Upper lobe of right lung (tissue), 1 donor: ENCODE data around the gene FCHSD2. TPM values are rescaled to one million over a fixed set of nuclear protein-coding genes. Genes with fewer than 3 reads are reported as not detected.
"Not testable (repeated sequence)": the region's sequence is repeated elsewhere in the genome, so short reads cannot be mapped to it uniquely, and the experiment has no call there.

Source experiments
- ATAC-seq: fragments of 200-7000 bp; cut with Tn5 transposase; one replicate; pipeline ENCODE4 v1.9.1; 2020; ENCODE audit warnings: mild to moderate bottlenecking, moderate library complexity
- DNase-seq: peaks from one replicate; pipeline ENCODE4 v3.0.0-alpha.2; 2020
- H3K27ac ChIP-seq: fragments of 200-600 bp; one replicate; pipeline ENCODE4 v1.8.0; 2022
- H3K27me3 ChIP-seq: fragments of 200-600 bp; one replicate; pipeline ENCODE4 v1.8.0; 2022; ENCODE audit warnings: mild to moderate bottlenecking
- H3K36me3 ChIP-seq: fragments of 200-600 bp; one replicate; pipeline ENCODE4 v1.8.0; 2022
- H3K4me1 ChIP-seq: fragments of 200-600 bp; one replicate; pipeline ENCODE4 v1.8.0; 2022
- H3K4me3 ChIP-seq: fragments of 200-600 bp; one replicate; pipeline ENCODE4 v1.8.0; 2022; ENCODE audit warnings: mild to moderate bottlenecking
- H3K9me3 ChIP-seq: fragments of 200-600 bp; one replicate; pipeline ENCODE4 v1.8.0; 2022
- CTCF ChIP-seq: fragments of 200-600 bp; IDR thresholded peaks from one replicate; pipeline ENCODE4 v1.8.0; 2022; ENCODE audit warnings: antibody characterized with exemption
- intact Hi-C: fragments of 100-400 bp; cut with DNase I; formaldehyde crosslinking; loops from one replicate; pipeline ENCODE4 v1.11.0; 2022
- total RNA-seq: library from RNA; stranded (reverse); fragmentation: NEBNext Ultra II Directional; extraction: Animal tissue kit (Norgen Biotek cat#: 25700); gene quantifications from one replicate; pipeline ENCODE4 v1.2.1, GENCODE V29; 2021
- donor health status: DM: no; HTN: yes; CAD: no; lungs with severe emphysema.

The FCHSD2 gene
- total RNA-seq, 1 donor from 2014 or later, result 71.2 TPM

- no peak for DNase-seq
- intact Hi-C loops, result no loop called here
- peaks cover 11% of the 10 kb centered on the region for H3K36me3 ChIP-seq
- H3K4me1 ChIP-seq, result peaks cover 47% of the 10 kb centered on the region
- H3K27me3 ChIP-seq, result no peaks in the 10 kb centered on the region
- H3K9me3 ChIP-seq, result no peaks in the 10 kb centered on the region
- ATAC-seq, result no peak
- peak overlapping the region; percentile 96 for H3K27ac ChIP-seq
- no peak for TF ChIP-seq CTCF
- peak overlapping the region; percentile 98 for H3K4me3 ChIP-seq
Measured at GRCh38 chr11:73140213-73141030, 1.7 kb downstream of the FCHSD2 start.

GRCh38 chr11:73139476-73140198 is 2.5 kb downstream of the FCHSD2 start:
- ATAC-seq (no peak), DNase-seq (no peak)
- peak overlapping the region; percentile 96 for H3K27ac ChIP-seq
- peak overlapping the region; percentile 98 for H3K4me3 ChIP-seq
- H3K27me3 ChIP-seq, result no peaks in the 10 kb centered on the region
- peaks cover 16% of the 10 kb centered on the region for H3K36me3 ChIP-seq
- TF ChIP-seq CTCF, result no peak
- no peaks in the 10 kb centered on the region for H3K9me3 ChIP-seq
- intact Hi-C loops, result no loop called here
- peaks cover 53% of the 10 kb centered on the region for H3K4me1 ChIP-seq

- intact Hi-C loops, result no loop called here
- Histone ChIP-seq H3K4me3 (no peak overlapping the region), H3K9me3 (no peaks in the 10 kb centered on the region), H3K36me3 (peaks cover 28% of the 10 kb centered on the region), H3K4me1 (peaks cover 40% of the 10 kb centered on the region), H3K27ac (no peak overlapping the region), H3K27me3 (no peaks in the 10 kb centered on the region)
- ATAC-seq, result no peak
- TF ChIP-seq CTCF, result no peak
- no peak for DNase-seq
Measured at GRCh38 chr11:73137944-73138274, 4.2 kb downstream of the FCHSD2 start.

GRCh38 chr11:73137262-73137943 is 4.7 kb downstream of the FCHSD2 start:
- intact Hi-C loops, result no loop called here
- ATAC-seq (no peak), DNase-seq (no peak)
- H3K4me1 ChIP-seq, result peaks cover 45% of the 10 kb centered on the region
- no peak for TF ChIP-seq CTCF
- no peaks in the 10 kb centered on the region for H3K27me3 ChIP-seq
- H3K27ac ChIP-seq, result no peak overlapping the region
- H3K4me3 ChIP-seq, result no peak overlapping the region
- peaks cover 30% of the 10 kb centered on the region for H3K36me3 ChIP-seq
- no peaks in the 10 kb centered on the region for H3K9me3 ChIP-seq

GRCh38 chr11:73136722-73137121 is 5.4 kb downstream of the FCHSD2 start:
- peaks cover 46% of the 10 kb centered on the region for H3K4me1 ChIP-seq
- H3K4me3 ChIP-seq, intact Hi-C loops, H3K27me3 ChIP-seq, DNase-seq, ATAC-seq, H3K27ac ChIP-seq, H3K9me3 ChIP-seq: not testable (repeated sequence)
- H3K36me3 ChIP-seq, result peaks cover 37% of the 10 kb centered on the region
